ACHN (cell line): ENCODE results near the gene LRRFIP1.

Source experiments
- DNase-seq: peaks from one replicate; pipeline ENCODE4 v3.0.0-alpha.2; 2015
- in situ Hi-C: cut with HindIII; loops from 2 replicates; pipeline ENCODE4 v1.10.0; 2017; ENCODE audit warnings: low sequenced_read_pairs, low pct_ligation_motif_present, low pct_unique_long_range_greater_than_20kb

The LRRFIP1 gene

DNA sequence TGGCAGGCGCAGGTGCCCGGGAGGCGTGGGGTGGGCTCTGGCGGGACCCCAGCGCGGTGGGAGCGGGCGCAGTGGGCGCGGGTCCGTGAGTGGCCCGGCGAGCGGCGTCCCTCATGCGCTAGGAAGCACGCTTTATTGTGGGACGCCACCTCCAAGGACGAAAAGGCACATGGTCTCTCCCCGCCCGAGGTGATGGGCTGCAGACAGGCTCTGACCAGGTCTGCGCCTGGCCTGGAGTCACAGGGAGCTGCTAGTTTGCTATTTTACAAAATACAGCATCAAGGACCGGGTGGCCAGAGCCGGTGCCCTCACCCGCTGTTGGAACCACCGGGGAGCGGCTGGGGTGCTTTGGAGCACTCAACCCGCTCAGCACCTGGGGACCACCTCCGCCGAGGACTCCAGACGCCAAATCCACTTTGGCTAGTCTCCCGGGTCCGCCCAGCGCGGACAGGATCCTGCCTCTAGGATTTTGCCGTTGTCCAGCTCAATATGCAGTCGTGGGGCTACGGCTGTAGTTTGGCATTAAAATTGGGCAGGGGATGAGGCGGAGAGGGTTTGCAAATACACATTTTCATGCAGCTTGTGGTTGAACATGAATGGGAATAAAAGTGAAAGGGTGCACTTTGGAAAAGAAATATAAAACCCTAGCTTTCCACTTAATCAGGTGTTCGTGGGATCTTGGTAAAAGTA, 65.4 kb downstream of the LRRFIP1 start:
- in situ Hi-C loops, result no loop called here
- DNase-seq, result peak; percentile 52

- in situ Hi-C loops, result no loop called here
- peak; percentile 79 for DNase-seq
Measured at GRCh38 chr2:237693291-237693994, 66.1 kb downstream of the LRRFIP1 start.

DNA sequence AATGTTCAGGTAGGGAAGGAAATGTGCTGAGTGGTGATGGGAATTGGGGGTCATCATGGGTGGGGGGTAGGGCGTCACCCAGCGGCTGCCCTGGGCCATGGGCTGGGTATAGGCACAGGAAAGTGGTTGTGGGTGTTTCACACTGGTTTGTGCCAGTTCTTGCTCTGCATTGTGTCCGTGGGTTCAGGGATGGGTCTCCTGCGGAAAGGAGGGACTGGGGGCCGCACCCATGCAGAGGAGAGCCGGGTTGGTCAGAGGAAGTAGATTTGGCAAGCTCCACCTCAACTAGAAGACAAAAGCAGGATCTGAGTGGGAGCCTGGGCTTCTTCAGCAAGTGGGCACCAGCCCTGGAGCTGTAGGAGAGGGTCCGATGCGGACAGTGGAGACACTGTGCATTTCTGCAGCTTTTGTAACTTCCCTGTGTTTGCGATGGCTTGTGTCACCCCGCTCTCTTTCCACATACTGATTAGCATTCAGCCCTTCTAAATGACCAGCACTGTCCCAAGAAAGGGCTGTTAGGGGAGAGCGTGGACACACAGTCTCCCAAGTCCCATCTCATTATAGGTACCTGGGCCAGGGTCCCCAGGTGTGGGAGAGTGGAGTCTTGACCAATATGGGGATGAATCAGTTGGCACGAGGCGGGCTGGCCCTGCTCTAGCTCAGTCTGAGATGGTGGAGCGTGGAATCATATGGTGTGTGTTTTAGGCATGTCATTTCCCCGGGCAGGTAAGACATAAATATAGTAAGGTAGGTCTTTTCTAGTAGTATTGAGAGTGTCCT, 67.2 kb downstream of the LRRFIP1 start:
- in situ Hi-C loops, result no loop called here
- DNase-seq, result no peak

GRCh38 chr2:237695201-237695780, 67.9 kb downstream of the LRRFIP1 start:
- DNase-seq, result peak; percentile 67

GRCh38 chr2:237696461-237696860, 69.1 kb downstream of the LRRFIP1 start:
- in situ Hi-C loops, result no loop called here

More at GRCh38 chr2:237695201-237695780, 67.9 kb downstream of the LRRFIP1 start:
- in situ Hi-C loops, result no loop called here

DNA sequence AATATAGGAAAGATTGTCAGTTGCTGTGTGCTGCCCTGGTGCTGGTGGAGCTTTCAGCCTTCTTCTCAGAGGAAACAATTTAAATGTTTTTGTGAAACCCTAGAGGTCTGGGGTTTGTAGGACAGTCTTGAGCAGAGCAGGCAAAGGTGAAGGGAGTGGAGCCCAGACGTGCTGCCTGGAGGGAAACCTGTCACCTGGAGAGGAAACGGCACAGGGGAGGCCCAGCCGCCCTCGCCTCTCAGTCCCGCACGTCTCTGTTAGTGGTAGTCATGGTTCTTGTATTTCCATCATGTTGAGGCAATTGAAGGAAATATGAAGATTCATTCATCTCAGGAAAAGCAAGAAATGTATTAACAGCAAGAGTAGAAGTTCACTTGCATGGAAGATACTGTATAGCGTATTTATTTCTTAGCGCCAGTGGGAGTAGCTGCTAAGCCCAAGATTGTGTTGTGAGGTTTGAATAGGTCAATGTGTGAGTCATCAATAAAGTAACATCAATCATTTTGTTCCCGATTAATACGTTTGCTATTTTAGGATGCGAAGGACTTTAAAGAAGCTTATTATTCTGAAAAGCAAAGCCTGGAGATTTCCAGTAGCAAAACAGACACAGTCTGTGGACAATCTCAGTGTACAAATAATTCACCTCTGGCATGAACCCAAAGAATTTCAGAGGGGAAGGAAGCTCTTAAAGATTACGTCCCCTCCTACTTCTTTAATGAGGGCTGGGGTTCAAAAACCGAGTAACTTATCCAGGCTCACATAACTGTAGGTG, 70.4 kb downstream of the LRRFIP1 start:
- in situ Hi-C loops, result no loop called here
- no peak for DNase-seq

More at GRCh38 chr2:237696461-237696860, 69.1 kb downstream of the LRRFIP1 start:
- no peak for DNase-seq

DNA sequence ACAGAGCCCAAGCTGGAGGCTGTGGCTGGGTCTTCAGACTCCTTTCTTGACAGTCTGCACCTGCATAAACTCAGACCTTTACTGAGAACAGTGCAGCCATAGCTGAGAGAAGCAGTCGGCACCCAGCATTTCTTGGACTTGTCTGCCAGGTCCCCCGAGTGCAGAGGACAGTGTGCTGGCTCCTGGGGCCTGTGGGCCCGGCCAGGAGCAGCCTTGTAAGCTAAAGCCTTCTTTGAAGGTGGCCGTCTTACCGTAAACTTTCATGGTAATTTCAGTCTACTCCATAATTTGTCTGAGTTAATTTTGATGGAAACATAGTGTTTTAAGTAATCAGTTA, 70.9 kb downstream of the LRRFIP1 start:
- no peak for DNase-seq
- in situ Hi-C loops, result no loop called here

- in situ Hi-C loops, result no loop called here
- DNase-seq, result no peak
Measured at GRCh38 chr2:237699870-237700511, 72.6 kb downstream of the LRRFIP1 start.

DNA sequence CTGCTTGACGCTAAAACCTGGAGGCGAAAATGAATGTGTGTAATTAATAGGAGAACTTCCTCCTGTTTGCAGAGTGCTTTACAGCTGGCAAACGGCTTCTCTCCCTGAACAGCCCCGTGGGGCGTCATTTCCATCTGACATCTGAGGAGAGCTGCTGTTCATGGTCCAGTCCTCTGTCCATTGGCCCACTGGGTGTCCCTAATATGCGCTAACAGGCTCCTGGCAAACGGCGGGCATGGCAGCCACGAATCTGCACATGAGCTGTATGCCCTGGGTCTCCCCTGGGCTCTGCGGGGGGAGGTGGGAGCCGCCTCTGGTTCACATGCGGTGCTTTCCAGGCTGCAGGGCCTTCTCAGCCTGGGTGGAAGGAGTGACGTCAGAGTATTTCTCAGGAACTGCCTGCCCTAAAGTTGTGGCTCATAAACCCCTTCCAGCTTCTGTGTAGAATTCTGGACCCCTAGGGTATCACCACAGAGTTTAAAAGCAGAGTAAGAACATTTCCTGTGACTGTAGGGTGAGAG, 73.2 kb downstream of the LRRFIP1 start:
- in situ Hi-C loops, result no loop called here
- no peak for DNase-seq

- in situ Hi-C loops, result no loop called here
- DNase-seq, result no peak
Measured at GRCh38 chr2:237701033-237701858, 73.9 kb downstream of the LRRFIP1 start.

DNA sequence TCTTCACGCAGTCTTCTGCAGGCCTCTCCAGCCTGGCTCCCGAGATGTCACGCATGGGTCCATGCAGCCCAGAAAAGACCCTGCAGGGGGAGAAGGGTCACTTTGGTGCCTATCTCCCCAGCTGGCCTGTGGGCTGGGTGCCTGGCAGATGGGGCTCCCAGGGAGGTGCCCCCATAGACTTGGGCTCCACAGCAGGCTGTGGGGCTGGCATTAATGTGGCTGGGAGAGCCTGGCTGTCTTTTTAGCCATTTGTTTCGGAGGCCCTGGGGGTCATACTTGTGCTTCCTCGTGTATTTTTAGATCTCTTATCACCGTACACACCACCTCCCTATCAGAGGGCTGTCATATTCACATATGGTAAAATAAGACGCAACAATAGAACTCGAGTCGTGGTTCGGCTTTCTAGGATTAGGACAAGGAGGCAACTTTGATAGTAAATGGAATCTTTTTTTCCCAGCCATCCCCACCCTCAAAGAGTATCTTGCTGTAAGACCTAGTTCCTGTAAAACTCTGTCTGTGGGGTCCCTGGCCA, 74.5 kb downstream of the LRRFIP1 start:
- no peak for DNase-seq
- in situ Hi-C loops, result no loop called here

- no peak for DNase-seq
- in situ Hi-C loops, result no loop called here
Measured at GRCh38 chr2:237702441-237703391, 75.3 kb downstream of the LRRFIP1 start.

- peak; percentile 50 for DNase-seq
- in situ Hi-C loops, result no loop called here
Measured at GRCh38 chr2:237704501-237705434, 77.4 kb downstream of the LRRFIP1 start.

DNA sequence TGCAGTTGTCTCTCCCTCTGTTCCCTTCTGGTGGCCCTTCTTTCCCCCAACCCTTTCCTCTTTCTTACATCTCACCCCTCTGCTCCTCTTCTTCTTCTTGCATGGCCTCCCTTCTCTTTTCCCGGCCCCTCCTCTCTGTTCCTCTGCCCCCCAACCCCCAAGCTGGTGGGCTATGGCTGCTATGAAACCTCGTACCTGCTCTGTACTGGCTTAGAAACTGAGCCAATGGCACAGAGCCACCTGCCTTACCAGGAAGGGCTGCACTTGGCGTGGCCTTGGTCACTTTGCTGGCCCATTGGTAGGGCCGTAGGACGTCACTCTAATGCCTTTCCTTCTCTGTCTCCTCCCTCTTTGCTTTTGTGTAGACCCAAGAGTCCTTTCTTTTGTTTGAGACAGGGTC, 78.9 kb downstream of the LRRFIP1 start:
- in situ Hi-C loops, result no loop called here
- DNase-seq, result no peak

GRCh38 chr2:237708065-237708398, 80.6 kb downstream of the LRRFIP1 start:
- in situ Hi-C loops, result no loop called here
- DNase-seq, result no peak
